HepG2 (cell line): Measurements from ENCODE around the gene CFAP99. TPM values are rescaled to one million over a fixed set of nuclear protein-coding genes. Genes with fewer than 3 reads are reported as not detected.
A peak's percentile ranks its signal among the peaks of the same experiment; 100 is the strongest.

Source experiments
- ATAC-seq: fragments of 200-7000 bp; cut with Tn5 transposase; 3 replicates; pipeline ENCODE4 v1.9.1; 2020; ENCODE audit warnings: mild to moderate bottlenecking, moderate library complexity
- BruUV-seq: library from RNA; stranded (reverse); fragments of 400-500 nt; replicated peaks from 2 replicates; lab custom pipeline; 2021; lab: Mats Ljungman, UMichigan
- CTCF ChIA-PET: fragments of 300-600 bp; formaldehyde crosslinking; extraction: SDS; loops from one replicate; lab custom pipeline; 2021; ENCODE audit warnings: low total read pairs, inconsistent platforms, low intra/inter-chr PET ratio; lab: Yijun Ruan, JAX
- POLR2A ChIA-PET: fragments of 350-600 bp; sonication (Branson Sonifier 250); formaldehyde crosslinking; loops from one replicate; lab custom pipeline; 2020; ENCODE audit warnings: antibody characterized with exemption, inconsistent platforms; lab: Yijun Ruan, JAX
- DNase-seq: peaks from one replicate; pipeline ENCODE4 v3.0.0-alpha.2; 2015; ENCODE audit warnings: low spot score
- FAIRE-seq: peaks from 3 replicates; lab custom pipeline; 2011; peaks lifted over from hg19 to GRCh38; lab: Jason Lieb, UNC
- H2AFZ ChIP-seq: one replicate; pipeline ENCODE4 v1.6.1; 2011; ENCODE audit warnings: low read length, inconsistent platforms
- H3K27ac ChIP-seq: fragments of 300-600 bp; 3 replicates; pipeline ENCODE4 v1.8.0; 2011; ENCODE audit warnings: mixed run types, mild to moderate bottlenecking, mixed read lengths, low read length, inconsistent platforms; ENCODE audit not compliant: insufficient read depth; ENCODE audit errors: extremely low read length
- H3K27me3 ChIP-seq, 2 experiments: fragments of 200-600 bp in 1 of 2; 2 replicates in 1 of 2; 3 replicates in 1 of 2; pipeline versions ENCODE4 v1.6.0 to v1.8.0; 2011; ENCODE audit warnings: low read length in 2 of 2, mild to moderate bottlenecking in 2 of 2, moderate library complexity in 2 of 2, inconsistent platforms in 1 of 2; ENCODE audit not compliant: insufficient read depth in 2 of 2, control insufficient read depth in 1 of 2
- H3K36me3 ChIP-seq, 2 experiments: fragments of 200-600 bp in 1 of 2; replicated peaks in 1 of 2; 2 replicates in 1 of 2; 3 replicates in 1 of 2; pipeline versions ENCODE4 v1.5.1 to v1.8.0; 2011; ENCODE audit warnings: low read length in 2 of 2, inconsistent platforms in 1 of 2; ENCODE audit not compliant: insufficient read depth in 2 of 2, control insufficient read depth in 1 of 2
- H3K4me1 ChIP-seq: 2 replicates; pipeline ENCODE4 v1.5.1; 2012; ENCODE audit warnings: low read length, inconsistent platforms; ENCODE audit not compliant: insufficient read depth
- H3K4me2 ChIP-seq: 2 replicates; pipeline ENCODE4 v1.6.0; 2011; ENCODE audit warnings: low read depth, low read length, inconsistent platforms
- H3K4me3 ChIP-seq, 3 experiments: fragments of 200-600 bp in 1 of 3; sonication (generic), shearing (Covaris generic) in 1 of 3; replicated peaks in 1 of 3; 2 replicates each; pipeline ENCODE4 v1.5.1; 2011 to 2016; ENCODE audit warnings: low read length in 3 of 3, inconsistent platforms in 2 of 3, low read depth in 2 of 3, mild to moderate bottlenecking in 2 of 3, control low read depth in 1 of 3, mixed read lengths in 1 of 3; ENCODE audit not compliant: insufficient read depth in 1 of 3
- H3K79me2 ChIP-seq: one replicate; pipeline ENCODE4 v1.6.1; 2011; ENCODE audit warnings: low read length, inconsistent platforms; ENCODE audit not compliant: insufficient read depth
- H3K9ac ChIP-seq: 2 replicates; pipeline ENCODE4 v1.6.0; 2011; ENCODE audit warnings: mild to moderate bottlenecking, low read depth, low read length, inconsistent platforms; ENCODE audit not compliant: insufficient read depth
- H3K9me3 ChIP-seq: 2 replicates; pipeline ENCODE4 v1.5.1; 2012; ENCODE audit warnings: mild to moderate bottlenecking, low read length
- H4K20me1 ChIP-seq: 2 replicates; pipeline ENCODE4 v1.6.0; 2011; ENCODE audit warnings: inconsistent platforms, mild to moderate bottlenecking, low read length, moderate library complexity; ENCODE audit not compliant: insufficient read depth
- HMG20A ChIP-seq: IDR thresholded peaks from 2 replicates; pipeline ENCODE4 v1.6.1; 2016; ENCODE audit warnings: borderline replicate concordance
- RXRB ChIP-seq: IDR thresholded peaks from 2 replicates; pipeline ENCODE4 v1.6.1; 2016; ENCODE audit warnings: borderline replicate concordance, missing genetic modification reagents, missing compliant biosample characterization
- SAP130 ChIP-seq: IDR thresholded peaks from 2 replicates; pipeline ENCODE4 v1.6.1; 2016; ENCODE audit warnings: low read depth
- TCF7L2 ChIP-seq: IDR thresholded peaks from 2 replicates; pipeline ENCODE4 v1.6.1; 2011; ENCODE audit warnings: mild to moderate bottlenecking, low read depth, low read length, moderate library complexity
- ZNF232 ChIP-seq: sonication (generic); formaldehyde crosslinking; IDR thresholded peaks from 2 replicates; pipeline ENCODE4 v1.4.0; 2020; ENCODE audit warnings: missing genetic modification reagents, borderline replicate concordance
- ZNF878 ChIP-seq: sonication (generic); formaldehyde crosslinking; IDR thresholded peaks from 2 replicates; pipeline ENCODE4 v1.8.1; 2023; ENCODE audit warnings: mild to moderate bottlenecking, missing genetic modification reagents, moderate library complexity
- WGBS: methylation state at CpG from one replicate; pipeline ENCODE4 v1.1.6; 2017; ENCODE audit warnings: low lambda C conversion rate; 5-methylcytosine and 5-hydroxymethylcytosine counted together
- in situ Hi-C: cut with HindIII; loops from 2 replicates; pipeline ENCODE4 v1.10.0; 2017; ENCODE audit warnings: low pct_unique_long_range_greater_than_20kb; ENCODE audit not compliant: extremely low pct_ligation_motif_present
- intact Hi-C: fragments of 100-400 bp; cut with micrococcal nuclease; formaldehyde crosslinking; loops from one replicate; pipeline ENCODE4 v1.10.0; 2022; ENCODE audit not compliant: unreplicated experiment
- polyA plus RNA-seq, 8 experiments: library from polyadenylated mRNA; depleted of rRNA in 3 of 8; stranded (reverse) in 7 of 8; unstranded in 1 of 8; fragments of >200 nt; fragmentation: Illumina TruSeq in 4 of 8; extraction: Trizol in 4 of 8; gene quantifications; 2 replicates each; pipeline versions ENCODE4 v1.2.1 to v1.2.3, GENCODE V29; 2011 to 2016; ENCODE audit warnings: low read depth in 4 of 8, missing spikeins in 1 of 8, mixed read lengths in 1 of 8; ENCODE audit not compliant: insufficient read depth in 1 of 8
- total RNA-seq, 5 experiments: library from RNA; depleted of rRNA; stranded (reverse); fragments of >200 nt; fragmentation: Illumina TruSeq; extraction: Trizol; gene quantifications; 2 replicates each; pipeline ENCODE4 v1.2.3, GENCODE V29; 2016; ENCODE audit warnings: low read depth in 1 of 5
- TF ChIP-seq, protein P1 (sequence below): sonication (generic); formaldehyde crosslinking; IDR thresholded peaks from 2 replicates; pipeline ENCODE4 v1.4.0; 2020; ENCODE audit warnings: missing genetic modification reagents, borderline replicate concordance
- TF ChIP-seq, protein P2 (sequence below): sonication (generic); formaldehyde crosslinking; IDR thresholded peaks from 2 replicates; pipeline ENCODE4 v1.4.0; 2020; ENCODE audit warnings: missing genetic modification reagents, borderline replicate concordance
- TF ChIP-seq, protein P3 (sequence below): sonication (generic); formaldehyde crosslinking; IDR thresholded peaks from 2 replicates; pipeline ENCODE4 v1.5.1; 2020; ENCODE audit warnings: mild to moderate bottlenecking, missing genetic modification reagents, moderate library complexity

The CFAP99 gene
- total and polyA plus RNA-seq, 2 of the 13 experiments (the other 11 are each of a cell fraction or from before 2014, with no cell fraction given) = not detected

- TF ChIP-seq, protein P1, sequence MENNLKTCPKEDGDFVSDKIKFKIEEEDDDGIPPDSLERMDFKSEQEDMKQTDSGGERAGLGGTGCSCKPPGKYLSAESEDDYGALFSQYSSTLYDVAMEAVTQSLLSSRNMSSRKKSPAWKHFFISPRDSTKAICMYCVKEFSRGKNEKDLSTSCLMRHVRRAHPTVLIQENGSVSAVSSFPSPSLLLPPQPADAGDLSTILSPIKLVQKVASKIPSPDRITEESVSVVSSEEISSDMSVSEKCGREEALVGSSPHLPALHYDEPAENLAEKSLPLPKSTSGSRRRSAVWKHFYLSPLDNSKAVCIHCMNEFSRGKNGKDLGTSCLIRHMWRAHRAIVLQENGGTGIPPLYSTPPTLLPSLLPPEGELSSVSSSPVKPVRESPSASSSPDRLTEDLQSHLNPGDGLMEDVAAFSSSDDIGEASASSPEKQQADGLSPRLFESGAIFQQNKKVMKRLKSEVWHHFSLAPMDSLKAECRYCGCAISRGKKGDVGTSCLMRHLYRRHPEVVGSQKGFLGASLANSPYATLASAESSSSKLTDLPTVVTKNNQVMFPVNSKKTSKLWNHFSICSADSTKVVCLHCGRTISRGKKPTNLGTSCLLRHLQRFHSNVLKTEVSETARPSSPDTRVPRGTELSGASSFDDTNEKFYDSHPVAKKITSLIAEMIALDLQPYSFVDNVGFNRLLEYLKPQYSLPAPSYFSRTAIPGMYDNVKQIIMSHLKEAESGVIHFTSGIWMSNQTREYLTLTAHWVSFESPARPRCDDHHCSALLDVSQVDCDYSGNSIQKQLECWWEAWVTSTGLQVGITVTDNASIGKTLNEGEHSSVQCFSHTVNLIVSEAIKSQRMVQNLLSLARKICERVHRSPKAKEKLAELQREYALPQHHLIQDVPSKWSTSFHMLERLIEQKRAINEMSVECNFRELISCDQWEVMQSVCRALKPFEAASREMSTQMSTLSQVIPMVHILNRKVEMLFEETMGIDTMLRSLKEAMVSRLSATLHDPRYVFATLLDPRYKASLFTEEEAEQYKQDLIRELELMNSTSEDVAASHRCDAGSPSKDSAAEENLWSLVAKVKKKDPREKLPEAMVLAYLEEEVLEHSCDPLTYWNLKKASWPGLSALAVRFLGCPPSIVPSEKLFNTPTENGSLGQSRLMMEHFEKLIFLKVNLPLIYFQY (CRISPR knock-in tag) = no peak
- TF ChIP-seq, protein P2, sequence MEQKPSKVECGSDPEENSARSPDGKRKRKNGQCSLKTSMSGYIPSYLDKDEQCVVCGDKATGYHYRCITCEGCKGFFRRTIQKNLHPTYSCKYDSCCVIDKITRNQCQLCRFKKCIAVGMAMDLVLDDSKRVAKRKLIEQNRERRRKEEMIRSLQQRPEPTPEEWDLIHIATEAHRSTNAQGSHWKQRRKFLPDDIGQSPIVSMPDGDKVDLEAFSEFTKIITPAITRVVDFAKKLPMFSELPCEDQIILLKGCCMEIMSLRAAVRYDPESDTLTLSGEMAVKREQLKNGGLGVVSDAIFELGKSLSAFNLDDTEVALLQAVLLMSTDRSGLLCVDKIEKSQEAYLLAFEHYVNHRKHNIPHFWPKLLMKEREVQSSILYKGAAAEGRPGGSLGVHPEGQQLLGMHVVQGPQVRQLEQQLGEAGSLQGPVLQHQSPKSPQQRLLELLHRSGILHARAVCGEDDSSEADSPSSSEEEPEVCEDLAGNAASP (CRISPR knock-in tag) = no peak
- TF ChIP-seq HMG20A (CRISPR knock-in tag) = no peak
- TF ChIP-seq, all 625 proteins: peak for 0
These were observed 53.4 kb downstream of the CFAP99 start (continued) for GRCh38 chr4:2472187-2472586.

DNA sequence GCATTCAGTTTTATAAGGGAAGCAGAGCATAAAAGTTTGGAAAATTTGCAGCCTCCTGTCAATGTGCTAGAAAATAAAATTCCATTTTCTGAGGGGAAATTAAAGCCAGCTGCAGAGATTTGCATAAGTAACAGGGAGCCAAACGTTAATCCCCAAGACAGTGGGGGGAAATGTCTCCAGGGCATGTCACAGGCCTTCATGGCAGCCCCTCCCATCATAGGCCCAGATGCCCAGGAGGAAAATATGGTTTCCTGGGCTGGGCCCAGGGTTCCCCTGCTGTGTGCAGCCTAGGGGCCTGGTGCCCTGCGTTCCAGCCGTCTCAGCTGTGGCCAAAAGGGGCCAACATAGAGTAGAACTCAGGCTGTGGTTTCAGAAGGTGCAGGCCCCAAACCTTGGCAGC, 59.5 kb downstream of the CFAP99 start:
- Histone ChIP-seq H2AFZ (no peak overlapping the region), H3K9me3 (no peaks in the 10 kb centered on the region), H3K4me2 (no peak overlapping the region), H3K79me2 (peaks cover 93% of the 10 kb centered on the region), H3K27me3 (no peaks in the 10 kb centered on the region), H3K4me1 (peaks cover 87% of the 10 kb centered on the region), H3K9ac (no peak overlapping the region), H3K36me3 (peaks cover 0 to 2% of the 10 kb centered on the region in 2 experiments; a peak in 3 of 5 replicates), H4K20me1 (peaks cover 58% of the 10 kb centered on the region), H3K27ac (no peak overlapping the region), H3K4me3 (no peak overlapping the region)
- in situ Hi-C loops (no loop called here), intact Hi-C loops (no loop called here)
- ChIA-PET POLR2A (no interaction called here), CTCF (no interaction called here)
- ATAC-seq (no peak), DNase-seq (no peak), FAIRE-seq (no peak)
- BruUV-seq = TSS peak; percentile 24
- WGBS = 67% methylated on average over 2 of the region's 3 CpGs
- TF ChIP-seq, protein P3, sequence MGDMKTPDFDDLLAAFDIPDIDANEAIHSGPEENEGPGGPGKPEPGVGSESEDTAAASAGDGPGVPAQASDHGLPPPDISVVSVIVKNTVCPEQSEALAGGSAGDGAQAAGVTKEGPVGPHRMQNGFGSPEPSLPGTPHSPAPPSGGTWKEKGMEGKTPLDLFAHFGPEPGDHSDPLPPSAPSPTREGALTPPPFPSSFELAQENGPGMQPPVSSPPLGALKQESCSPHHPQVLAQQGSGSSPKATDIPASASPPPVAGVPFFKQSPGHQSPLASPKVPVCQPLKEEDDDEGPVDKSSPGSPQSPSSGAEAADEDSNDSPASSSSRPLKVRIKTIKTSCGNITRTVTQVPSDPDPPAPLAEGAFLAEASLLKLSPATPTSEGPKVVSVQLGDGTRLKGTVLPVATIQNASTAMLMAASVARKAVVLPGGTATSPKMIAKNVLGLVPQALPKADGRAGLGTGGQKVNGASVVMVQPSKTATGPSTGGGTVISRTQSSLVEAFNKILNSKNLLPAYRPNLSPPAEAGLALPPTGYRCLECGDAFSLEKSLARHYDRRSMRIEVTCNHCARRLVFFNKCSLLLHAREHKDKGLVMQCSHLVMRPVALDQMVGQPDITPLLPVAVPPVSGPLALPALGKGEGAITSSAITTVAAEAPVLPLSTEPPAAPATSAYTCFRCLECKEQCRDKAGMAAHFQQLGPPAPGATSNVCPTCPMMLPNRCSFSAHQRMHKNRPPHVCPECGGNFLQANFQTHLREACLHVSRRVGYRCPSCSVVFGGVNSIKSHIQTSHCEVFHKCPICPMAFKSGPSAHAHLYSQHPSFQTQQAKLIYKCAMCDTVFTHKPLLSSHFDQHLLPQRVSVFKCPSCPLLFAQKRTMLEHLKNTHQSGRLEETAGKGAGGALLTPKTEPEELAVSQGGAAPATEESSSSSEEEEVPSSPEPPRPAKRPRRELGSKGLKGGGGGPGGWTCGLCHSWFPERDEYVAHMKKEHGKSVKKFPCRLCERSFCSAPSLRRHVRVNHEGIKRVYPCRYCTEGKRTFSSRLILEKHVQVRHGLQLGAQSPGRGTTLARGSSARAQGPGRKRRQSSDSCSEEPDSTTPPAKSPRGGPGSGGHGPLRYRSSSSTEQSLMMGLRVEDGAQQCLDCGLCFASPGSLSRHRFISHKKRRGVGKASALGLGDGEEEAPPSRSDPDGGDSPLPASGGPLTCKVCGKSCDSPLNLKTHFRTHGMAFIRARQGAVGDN (CRISPR knock-in tag) = peak; percentile 37; the same call in 1 of the 2 replicates
- TF ChIP-seq ZNF878 (CRISPR knock-in tag) (no peak), RXRB (CRISPR knock-in tag) (no peak), TCF7L2 (no peak), SAP130 (no peak), ZNF232 (CRISPR knock-in tag) (no peak)
